Stromal cell of bone marrow (primary cell): ENCODE results near the gene TRPM2.

Experiments used
- DNase-seq: peaks from one replicate; pipeline ENCODE4 v3.0.0-alpha.2; 2012; ENCODE audit warnings: low read depth

The TRPM2 gene

GRCh38 chr21:44485254-44485793 is 131.9 kb downstream of the TRPM2 start:
- no peak for DNase-seq

- DNase-seq = no peak
These were observed 132.4 kb downstream of the TRPM2 start for GRCh38 chr21:44485796-44486195.

- DNase-seq = no peak
These were observed 132.9 kb downstream of the TRPM2 start for GRCh38 chr21:44486302-44486701.

- DNase-seq = no peak
These were observed 134.4 kb downstream of the TRPM2 start for GRCh38 chr21:44487831-44488230.

GRCh38 chr21:44489962-44490361 is 136.5 kb downstream of the TRPM2 start:
- DNase-seq = no peak

- DNase-seq = no peak
These were observed 137.0 kb downstream of the TRPM2 start for GRCh38 chr21:44490405-44490804.

GRCh38 chr21:44490816-44491215 is 137.4 kb downstream of the TRPM2 start:
- no peak for DNase-seq
